Activated T-helper 9 cell treated with anti-CD3 and anti-CD28 coated beads, Interleukin-2, amount 50 U/mL, for 16 hours (primary cell): ENCODE data around the gene SLC25A38.
"Not testable (repeated sequence)": the region's sequence is repeated elsewhere in the genome, so short reads cannot be mapped to it uniquely, and the experiment has no call there.

ENCODE experiments used
- DNase-seq: peaks from one replicate; pipeline ENCODE4 v3.0.0-alpha.2; 2020; ENCODE audit warnings: low read depth

The SLC25A38 gene

GRCh38 chr3:39383045-39383880, at the start of gene SLC25A38:
TSS of gene SLC25A38 (plus strand) at chr3:39383370. CDS start at chr3:39383725, 355 bp downstream.
- DNase-seq: peak; percentile 73

- DNase-seq: no peak
Measured at GRCh38 chr3:39333607-39334006, 49.6 kb upstream of the SLC25A38 start.

GRCh38 chr3:39334205-39334604, 49.0 kb upstream of the SLC25A38 start:
- no peak for DNase-seq

GRCh38 chr3:39338201-39338600, 45.0 kb upstream of the SLC25A38 start:
- DNase-seq: no peak

- DNase-seq: no peak
Measured at GRCh38 chr3:39339086-39339485, 44.1 kb upstream of the SLC25A38 start.

- no peak for DNase-seq
Measured at GRCh38 chr3:39343076-39343717, 40.0 kb upstream of the SLC25A38 start.

- no peak for DNase-seq
Measured at GRCh38 chr3:39343760-39344159, 39.4 kb upstream of the SLC25A38 start.

- DNase-seq: no peak
Measured at GRCh38 chr3:39344746-39345344, 38.3 kb upstream of the SLC25A38 start.

GRCh38 chr3:39346785-39347585, 36.2 kb upstream of the SLC25A38 start:
- no peak for DNase-seq

- DNase-seq: no peak
Measured at GRCh38 chr3:39347586-39347876, 35.6 kb upstream of the SLC25A38 start.

- DNase-seq: no peak
Measured at GRCh38 chr3:39349080-39349479, 34.1 kb upstream of the SLC25A38 start.

- no peak for DNase-seq
Measured at GRCh38 chr3:39350714-39351113, 32.5 kb upstream of the SLC25A38 start.

GRCh38 chr3:39351134-39351533, 32.0 kb upstream of the SLC25A38 start:
- DNase-seq: not testable (repeated sequence)

GRCh38 chr3:39353168-39353927, 29.8 kb upstream of the SLC25A38 start:
- not testable (repeated sequence) for DNase-seq

GRCh38 chr3:39358333-39358732, 24.8 kb upstream of the SLC25A38 start:
- DNase-seq: no peak

- DNase-seq: peak; percentile 15
Measured at GRCh38 chr3:39361252-39361927, 21.8 kb upstream of the SLC25A38 start.

- no peak for DNase-seq
Measured at GRCh38 chr3:39362192-39362591, 21.0 kb upstream of the SLC25A38 start.

GRCh38 chr3:39362812-39363211, 20.4 kb upstream of the SLC25A38 start:
- no peak for DNase-seq

- DNase-seq: not testable (repeated sequence)
Measured at GRCh38 chr3:39370450-39370849, 12.7 kb upstream of the SLC25A38 start.

GRCh38 chr3:39372833-39373232, 10.3 kb upstream of the SLC25A38 start:
- no peak for DNase-seq
